Fibroblast of lung (primary cell): ENCODE results near the gene SPATA16. TPM values are rescaled to one million over a fixed set of nuclear protein-coding genes. Genes with fewer than 3 reads are reported as not detected.

Source experiments
- DNase-seq, 2 donors: peaks; one replicate each; pipeline versions ENCODE4 v3.0.0 to v3.0.0-alpha.2; 2010; ENCODE audit warnings: low read depth in 2 of 2
- H2AFZ ChIP-seq: 2 replicates; pipeline ENCODE4 v1.5.1; 2012; ENCODE audit warnings: low read length, control low read depth, inconsistent platforms
- H3K27ac ChIP-seq: 2 replicates; pipeline ENCODE4 v1.5.1; 2011; ENCODE audit warnings: low read length, control low read depth; ENCODE audit not compliant: insufficient read depth
- H3K27me3 ChIP-seq: 2 replicates; pipeline ENCODE4 v1.5.1; 2011; ENCODE audit warnings: mild to moderate bottlenecking, low read length; ENCODE audit not compliant: control insufficient read depth, insufficient read depth
- H3K36me3 ChIP-seq: 2 replicates; pipeline ENCODE4 v1.5.1; 2011; ENCODE audit warnings: low read length; ENCODE audit not compliant: control insufficient read depth, insufficient read depth
- H3K4me1 ChIP-seq: 2 replicates; pipeline ENCODE4 v1.5.1; 2011; ENCODE audit warnings: low read length; ENCODE audit not compliant: control insufficient read depth, insufficient read depth; ENCODE audit errors: extremely low read depth
- H3K4me2 ChIP-seq: 2 replicates; pipeline ENCODE4 v1.5.1; 2011; ENCODE audit warnings: low read length, control low read depth; ENCODE audit not compliant: insufficient read depth; ENCODE audit errors: extremely low read depth
- H3K4me3 ChIP-seq, 4 experiments: fragments of 200-600 bp in 1 of 4; sonication (generic) in 1 of 4; replicated peaks in 1 of 4; 2 replicates each; pipeline ENCODE4 v1.5.1; 2011 to 2016; ENCODE audit warnings: low read length in 4 of 4, low read depth in 3 of 4, mild to moderate bottlenecking in 3 of 4, control low read depth in 2 of 4, inconsistent platforms in 1 of 4, mixed read lengths in 1 of 4; ENCODE audit not compliant: insufficient read depth in 1 of 4; ENCODE audit errors: control extremely low read depth in 1 of 4
- H3K79me2 ChIP-seq: 2 replicates; pipeline ENCODE4 v1.5.1; 2012; ENCODE audit warnings: mild to moderate bottlenecking, low read length, inconsistent platforms; ENCODE audit not compliant: control insufficient read depth, insufficient read depth
- H3K9ac ChIP-seq: 2 replicates; pipeline ENCODE4 v1.5.1; 2011; ENCODE audit warnings: mild to moderate bottlenecking, low read length, control low read depth; ENCODE audit not compliant: insufficient read depth
- H3K9me3 ChIP-seq: 2 replicates; pipeline ENCODE4 v1.5.1; 2012; ENCODE audit warnings: low read depth, low read length; ENCODE audit not compliant: control insufficient read depth, insufficient read depth
- H4K20me1 ChIP-seq: 2 replicates; pipeline ENCODE4 v1.5.1; 2011; ENCODE audit warnings: low read length; ENCODE audit not compliant: control insufficient read depth, insufficient read depth; ENCODE audit errors: extremely low read depth
- CTCF ChIP-seq, 2 donors: IDR thresholded peaks in 1 of 2; conservative IDR thresholded peaks in 1 of 2; 1 replicate in 1 of 2; 2 replicates in 1 of 2; pipeline ENCODE4 v1.5.1; 2011 to 2012; ENCODE audit warnings: low read length in 2 of 2, control low read depth in 1 of 2, inconsistent platforms in 1 of 2, low read depth in 1 of 2, mild to moderate bottlenecking in 1 of 2
- EZH2 ChIP-seq: IDR thresholded peaks from 2 replicates; pipeline ENCODE4 v1.5.1; 2012; ENCODE audit warnings: low read length, control low read depth, mild to moderate bottlenecking; ENCODE audit errors: missing control alignments
- polyA plus RNA-seq, 2 donors: library from polyadenylated mRNA; depleted of rRNA in 1 of 2; stranded (reverse) in 1 of 2; unstranded in 1 of 2; fragments of >200 nt; gene quantifications; 2 replicates each; pipeline ENCODE4 v1.2.1, GENCODE V29; 2011 to 2012; ENCODE audit warnings: missing spikeins in 1 of 2
- total RNA-seq: library from RNA; depleted of rRNA; stranded (reverse); fragments of >200 nt; gene quantifications from 2 replicates; pipeline ENCODE4 v1.2.1, GENCODE V29; 2014

The SPATA16 gene
- total and polyA plus RNA-seq, 2 donors (not counting 1 experiment from before 2014, with no cell fraction given) = not detected

GRCh38 chr3:172953571-172953970 lies 187.5 kb downstream of the SPATA16 start:
- no peaks in the 10 kb centered on the region for H4K20me1 ChIP-seq
- H3K79me2 ChIP-seq = no peaks in the 10 kb centered on the region
- H3K27ac ChIP-seq = no peak overlapping the region
- no peak overlapping the region for H3K4me3 ChIP-seq
- H3K27me3 ChIP-seq = no peaks in the 10 kb centered on the region
- no peak for DNase-seq
- H3K4me1 ChIP-seq = no peaks in the 10 kb centered on the region
- H3K9ac ChIP-seq = no peak overlapping the region
- no peaks in the 10 kb centered on the region for H3K36me3 ChIP-seq
- H2AFZ ChIP-seq = no peak overlapping the region
- H3K9me3 ChIP-seq = no peaks in the 10 kb centered on the region
- no peak overlapping the region for H3K4me2 ChIP-seq
- TF ChIP-seq EZH2 (no peak), CTCF (conservative IDR thresholded peaks at IDR 0.05 in 1 of 2, IDR thresholded peaks at IDR 0.05 in 1 of 2; ENCODE audit: low read depth in 1 of 2, low read length in 2 of 2) (no peak)

GRCh38 chr3:172951511-172951910 lies 189.5 kb downstream of the SPATA16 start:
- Histone ChIP-seq H3K79me2 (no peaks in the 10 kb centered on the region), H3K9ac (no peak overlapping the region), H4K20me1 (no peaks in the 10 kb centered on the region), H3K4me2 (no peak overlapping the region), H3K4me3 (no peak overlapping the region), H3K27me3 (no peaks in the 10 kb centered on the region), H3K4me1 (no peaks in the 10 kb centered on the region), H3K27ac (no peak overlapping the region), H2AFZ (no peak overlapping the region), H3K36me3 (no peaks in the 10 kb centered on the region), H3K9me3 (no peaks in the 10 kb centered on the region)
- TF ChIP-seq CTCF (conservative IDR thresholded peaks at IDR 0.05 in 1 of 2, IDR thresholded peaks at IDR 0.05 in 1 of 2; ENCODE audit: low read depth in 1 of 2, low read length in 2 of 2) = no peak
- DNase-seq = no peak

GRCh38 chr3:172946061-172946460 lies 195.0 kb downstream of the SPATA16 start:
- no peak for TF ChIP-seq EZH2
- no peak for TF ChIP-seq CTCF (conservative IDR thresholded peaks at IDR 0.05 in 1 of 2, IDR thresholded peaks at IDR 0.05 in 1 of 2; ENCODE audit: low read depth in 1 of 2, low read length in 2 of 2)
- Histone ChIP-seq H3K4me1 (no peaks in the 10 kb centered on the region), H3K9me3 (no peaks in the 10 kb centered on the region), H2AFZ (no peak overlapping the region), H3K4me3 (no peak overlapping the region), H4K20me1 (no peaks in the 10 kb centered on the region), H3K9ac (no peak overlapping the region), H3K27ac (no peak overlapping the region), H3K27me3 (no peaks in the 10 kb centered on the region), H3K36me3 (no peaks in the 10 kb centered on the region), H3K4me2 (no peak overlapping the region), H3K79me2 (no peaks in the 10 kb centered on the region)
- peak in 1 of 2 donors; percentile 18 for DNase-seq
